ENCODE results near the gene PLD4. TPM values are rescaled to one million over a fixed set of nuclear protein-coding genes. Genes with fewer than 3 reads are reported as not detected.

PLD4 gene
- total RNA-seq, 6 experiments from 2014 or later, result 0.12 to 0.49 (median 0.33) TPM; not detected in 2

DNA sequence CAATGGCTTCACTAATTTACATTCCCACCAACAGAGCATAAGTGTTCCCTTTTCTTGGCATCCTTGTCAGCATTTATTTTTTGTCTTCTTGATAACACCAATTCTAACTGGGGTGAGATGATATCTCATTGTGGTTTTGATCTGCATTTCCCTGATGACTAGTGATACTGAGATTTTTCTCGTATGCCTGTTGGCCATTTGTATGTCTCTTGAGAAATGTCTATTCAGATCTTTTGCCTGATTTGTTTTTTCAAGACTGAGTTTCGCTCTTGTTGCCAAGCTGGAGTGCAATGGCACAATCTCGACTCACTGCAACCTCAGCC, 4.7 kb upstream of the PLD4 start:
- 45% methylated on average over 2 of the region's 3 CpGs for WGBS (ENCODE audit: insufficient coverage, low coverage, low lambda C conversion rate, missing lambda C conversion rate)
- no peak for TF ChIP-seq POLR2A (IDR thresholded peaks at IDR 0.05)
- no peaks in the 10 kb centered on the region for H3K27me3 ChIP-seq
- H3K27ac ChIP-seq, result no peak overlapping the region
- H3K4me3 ChIP-seq, result no peak overlapping the region
- H3K36me3 ChIP-seq, result no peaks in the 10 kb centered on the region
- no peaks in the 10 kb centered on the region for H3K9me3 ChIP-seq
- intact Hi-C loops (cut with DNase I), result no loop called here
- no peak for ATAC-seq
- H3K4me1 ChIP-seq, result no peaks in the 10 kb centered on the region
- DNase-seq, result no peak

DNA sequence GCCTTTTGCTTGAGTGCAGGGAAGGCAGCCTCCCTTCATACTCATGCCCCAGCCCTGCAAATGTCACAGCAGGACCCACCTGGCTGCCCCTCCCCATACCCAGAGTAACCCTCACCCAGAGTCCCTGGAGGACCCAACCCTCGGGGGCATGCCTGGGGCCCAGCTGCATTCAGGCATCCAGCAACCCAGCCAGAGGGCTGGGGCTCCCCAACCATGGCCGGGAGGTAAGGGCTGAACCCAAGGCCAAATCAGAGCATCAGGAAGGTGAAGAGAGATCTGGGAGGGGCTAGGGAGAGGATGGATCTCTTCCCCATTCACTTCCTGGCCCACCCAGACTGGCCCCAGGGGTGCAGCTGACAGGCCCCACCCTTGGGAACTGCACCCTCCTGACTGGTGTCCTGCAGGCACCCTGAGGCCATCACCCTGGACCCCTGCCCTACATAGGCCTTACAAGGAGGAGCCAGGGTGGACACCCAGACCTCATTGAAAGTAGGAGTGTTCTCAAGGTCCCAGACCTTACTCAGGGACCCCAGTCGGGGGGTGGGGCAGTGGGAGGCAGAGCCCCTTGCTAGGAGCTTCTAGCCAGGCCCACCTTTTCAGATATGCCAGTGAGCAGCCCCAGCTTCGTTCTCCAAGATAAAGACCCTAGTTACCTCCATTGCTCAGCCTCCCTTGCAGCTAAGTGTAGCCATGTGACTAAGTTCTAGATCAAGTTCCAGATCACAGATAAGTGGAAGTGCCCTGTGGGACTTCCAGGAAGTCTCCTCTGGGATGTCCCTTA, 849 bp upstream of the PLD4 start:
- DNase-seq, result no peak
- WGBS (ENCODE audit: insufficient coverage, low coverage, low lambda C conversion rate, missing lambda C conversion rate), result no CpG with 5 or more reads among the region's 4 CpGs
- H3K4me1 ChIP-seq, result no peaks in the 10 kb centered on the region
- intact Hi-C loops (cut with DNase I), result no loop called here
- no peak for TF ChIP-seq POLR2A (IDR thresholded peaks at IDR 0.05)
- TF ChIP-seq, protein P1, sequence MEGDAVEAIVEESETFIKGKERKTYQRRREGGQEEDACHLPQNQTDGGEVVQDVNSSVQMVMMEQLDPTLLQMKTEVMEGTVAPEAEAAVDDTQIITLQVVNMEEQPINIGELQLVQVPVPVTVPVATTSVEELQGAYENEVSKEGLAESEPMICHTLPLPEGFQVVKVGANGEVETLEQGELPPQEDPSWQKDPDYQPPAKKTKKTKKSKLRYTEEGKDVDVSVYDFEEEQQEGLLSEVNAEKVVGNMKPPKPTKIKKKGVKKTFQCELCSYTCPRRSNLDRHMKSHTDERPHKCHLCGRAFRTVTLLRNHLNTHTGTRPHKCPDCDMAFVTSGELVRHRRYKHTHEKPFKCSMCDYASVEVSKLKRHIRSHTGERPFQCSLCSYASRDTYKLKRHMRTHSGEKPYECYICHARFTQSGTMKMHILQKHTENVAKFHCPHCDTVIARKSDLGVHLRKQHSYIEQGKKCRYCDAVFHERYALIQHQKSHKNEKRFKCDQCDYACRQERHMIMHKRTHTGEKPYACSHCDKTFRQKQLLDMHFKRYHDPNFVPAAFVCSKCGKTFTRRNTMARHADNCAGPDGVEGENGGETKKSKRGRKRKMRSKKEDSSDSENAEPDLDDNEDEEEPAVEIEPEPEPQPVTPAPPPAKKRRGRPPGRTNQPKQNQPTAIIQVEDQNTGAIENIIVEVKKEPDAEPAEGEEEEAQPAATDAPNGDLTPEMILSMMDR (IDR thresholded peaks at IDR 0.05), result no peak
- H3K27ac ChIP-seq, result no peak overlapping the region
- no peaks in the 10 kb centered on the region for H3K27me3 ChIP-seq
- no peak for ATAC-seq
- no peak overlapping the region for H3K4me3 ChIP-seq
- H3K36me3 ChIP-seq, result no peaks in the 10 kb centered on the region
- H3K9me3 ChIP-seq, result no peaks in the 10 kb centered on the region

DNA sequence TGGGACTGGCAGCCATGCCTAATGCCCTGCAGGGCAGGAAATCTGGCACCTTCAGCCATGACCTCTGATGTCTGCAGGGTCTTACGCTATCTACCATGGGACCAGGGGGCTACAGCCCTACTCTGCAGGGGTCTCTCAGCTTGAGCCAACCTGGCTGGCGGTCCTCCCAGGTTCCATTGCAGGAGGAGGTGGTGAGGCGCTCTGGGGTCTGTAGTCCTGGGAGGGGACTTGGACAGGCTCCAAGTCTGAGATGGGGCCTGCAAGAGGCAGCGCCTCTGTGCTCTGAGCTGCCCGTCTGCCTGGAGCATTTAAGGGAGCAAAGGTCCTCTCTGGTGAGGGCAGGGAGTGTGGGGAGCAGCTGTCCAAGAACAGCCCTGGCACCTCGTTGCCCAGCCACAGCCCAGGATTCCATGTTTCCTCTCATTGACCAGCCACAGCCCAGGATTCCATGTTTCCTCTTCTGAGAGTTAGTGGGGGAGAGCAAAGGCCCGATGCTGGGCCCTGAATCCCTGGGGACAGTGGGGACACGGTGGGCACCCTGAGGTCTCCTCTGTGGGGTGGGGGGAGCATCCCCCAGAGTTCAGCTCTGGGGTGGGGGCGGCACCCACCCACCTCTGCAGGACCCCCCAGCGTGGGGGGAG, 655 bp downstream of the PLD4 start:
- DNase-seq, result peak in 1 of 3 donors; percentile 43
- H3K4me1 ChIP-seq, result no peaks in the 10 kb centered on the region
- no peaks in the 10 kb centered on the region for H3K36me3 ChIP-seq
- H3K9me3 ChIP-seq, result no peaks in the 10 kb centered on the region
- no peak overlapping the region for H3K27ac ChIP-seq
- intact Hi-C loops (cut with DNase I), result no loop called here
- 50% methylated on average over 2 of the region's 10 CpGs for WGBS (ENCODE audit: insufficient coverage, low coverage, low lambda C conversion rate, missing lambda C conversion rate)
- ATAC-seq, result no peak
- no peaks in the 10 kb centered on the region for H3K27me3 ChIP-seq
- H3K4me3 ChIP-seq, result no peak overlapping the region
- TF ChIP-seq, protein P1 (IDR thresholded peaks at IDR 0.05), result no peak
- no peak for TF ChIP-seq POLR2A (IDR thresholded peaks at IDR 0.05)

DNA sequence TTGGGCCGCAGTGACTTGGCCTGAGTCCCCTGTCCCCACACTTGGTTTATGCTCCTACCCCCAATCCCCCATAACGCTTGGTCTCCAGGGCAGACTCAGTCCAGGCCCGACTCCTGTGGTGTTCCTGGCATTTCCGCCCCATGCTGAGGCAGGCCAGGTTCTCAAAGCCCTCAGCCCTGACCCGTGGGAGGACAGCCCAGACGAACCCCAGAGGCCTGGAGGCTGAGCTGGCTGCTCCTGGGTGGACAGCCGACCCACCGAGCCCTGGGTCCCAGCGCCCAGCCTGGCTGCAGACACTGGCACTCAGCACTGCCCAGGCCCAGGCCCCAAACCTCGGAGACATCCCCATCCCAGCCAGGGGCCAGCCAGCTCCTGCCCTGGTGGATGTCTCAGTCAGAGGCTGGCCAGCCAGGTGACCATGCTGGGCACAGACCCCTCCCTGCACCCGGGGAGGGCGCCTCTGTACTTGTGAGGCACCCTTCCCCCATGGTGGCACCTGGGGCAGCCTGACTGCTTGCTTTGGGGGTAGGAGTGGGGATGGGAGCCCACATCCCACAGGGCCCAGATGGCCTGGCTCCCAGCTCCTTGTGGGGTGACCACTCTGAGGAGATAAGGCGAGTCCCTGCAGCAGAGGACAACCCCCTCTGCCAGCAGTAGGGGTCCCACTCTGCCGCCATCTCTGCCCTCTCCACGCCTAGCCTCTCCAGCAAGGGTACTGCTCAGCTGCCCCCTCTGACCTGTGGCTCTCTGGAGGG, 1.4 kb downstream of the PLD4 start:
- no peaks in the 10 kb centered on the region for H3K9me3 ChIP-seq
- H3K36me3 ChIP-seq, result no peaks in the 10 kb centered on the region
- intact Hi-C loops (cut with DNase I), result no loop called here
- DNase-seq (peak in 1 of 3 donors; percentile 44), ATAC-seq (no peak)
- H3K4me1 ChIP-seq, result no peaks in the 10 kb centered on the region
- no peak for TF ChIP-seq POLR2A (IDR thresholded peaks at IDR 0.05)
- TF ChIP-seq, protein P1 (IDR thresholded peaks at IDR 0.05), result no peak
- WGBS (ENCODE audit: insufficient coverage, low coverage, low lambda C conversion rate, missing lambda C conversion rate), result 20% methylated on average over 2 of the region's 15 CpGs
- H3K27ac ChIP-seq, result no peak overlapping the region
- H3K4me3 ChIP-seq, result no peak overlapping the region
- no peaks in the 10 kb centered on the region for H3K27me3 ChIP-seq
